Measurements from ENCODE around the gene STXBP1.
"Not testable (repeated sequence)": the region's sequence is repeated elsewhere in the genome, so short reads cannot be mapped to it uniquely, and the experiment has no call there.

The STXBP1 gene

GRCh38 chr9:127613583-127613954 lies 1.5 kb downstream of the STXBP1 start:
- Histone ChIP-seq H3K27me3 (ENCODE audit: insufficient read depth, poor library complexity, severe bottlenecking) (no peaks in the 10 kb centered on the region), H3K4me3 (ENCODE audit: severe bottlenecking) (peak overlapping the region; percentile 60), H3K27ac (ENCODE audit: poor library complexity, severe bottlenecking) (peak overlapping the region; percentile 44), H3K9me3 (ENCODE audit: severe bottlenecking) (no peaks in the 10 kb centered on the region), H3K36me3 (ENCODE audit: low read depth) (no peaks in the 10 kb centered on the region), H3K4me1 (ENCODE audit: insufficient read depth, poor library complexity, severe bottlenecking) (no peaks in the 10 kb centered on the region)
- DNase-seq (ENCODE audit: low spot score) (no peak), ATAC-seq (ENCODE audit: low read depth) (no peak)
- no peak for TF ChIP-seq CTCF (IDR thresholded peaks at IDR 0.05; ENCODE audit: poor library complexity, severe bottlenecking)

DNA sequence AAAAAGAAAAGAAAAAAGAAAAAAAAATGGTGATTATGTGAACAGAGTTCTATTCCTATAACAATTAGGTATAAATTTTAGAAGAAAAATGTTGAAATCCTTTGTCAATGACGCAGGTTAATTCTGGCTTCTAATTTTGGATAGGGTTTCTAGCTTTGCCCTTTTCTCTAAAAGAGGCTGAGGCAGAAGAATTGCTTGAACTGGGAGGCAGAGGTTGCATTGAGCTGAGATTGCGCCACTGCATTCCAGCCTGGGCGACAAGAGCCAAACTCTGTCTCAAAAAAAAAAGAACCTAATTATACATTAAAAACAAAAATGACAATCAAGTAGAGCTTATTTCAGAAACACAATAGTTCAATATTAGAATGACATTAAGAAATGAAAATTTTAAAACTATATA lies 2.9 kb downstream of the STXBP1 start:
- TF ChIP-seq CTCF (IDR thresholded peaks at IDR 0.05; ENCODE audit: poor library complexity, severe bottlenecking): no peak
- no peak overlapping the region for H3K27ac ChIP-seq (ENCODE audit: poor library complexity, severe bottlenecking)
- no peak for DNase-seq (ENCODE audit: low spot score)
- no peaks in the 10 kb centered on the region for H3K27me3 ChIP-seq (ENCODE audit: insufficient read depth, poor library complexity, severe bottlenecking)
- no peaks in the 10 kb centered on the region for H3K36me3 ChIP-seq (ENCODE audit: low read depth)
- no peak for ATAC-seq (ENCODE audit: low read depth)
- H3K4me1 ChIP-seq (ENCODE audit: insufficient read depth, poor library complexity, severe bottlenecking): no peaks in the 10 kb centered on the region
- H3K9me3 ChIP-seq (ENCODE audit: severe bottlenecking): no peaks in the 10 kb centered on the region
- H3K4me3 ChIP-seq (ENCODE audit: severe bottlenecking): no peak overlapping the region

DNA sequence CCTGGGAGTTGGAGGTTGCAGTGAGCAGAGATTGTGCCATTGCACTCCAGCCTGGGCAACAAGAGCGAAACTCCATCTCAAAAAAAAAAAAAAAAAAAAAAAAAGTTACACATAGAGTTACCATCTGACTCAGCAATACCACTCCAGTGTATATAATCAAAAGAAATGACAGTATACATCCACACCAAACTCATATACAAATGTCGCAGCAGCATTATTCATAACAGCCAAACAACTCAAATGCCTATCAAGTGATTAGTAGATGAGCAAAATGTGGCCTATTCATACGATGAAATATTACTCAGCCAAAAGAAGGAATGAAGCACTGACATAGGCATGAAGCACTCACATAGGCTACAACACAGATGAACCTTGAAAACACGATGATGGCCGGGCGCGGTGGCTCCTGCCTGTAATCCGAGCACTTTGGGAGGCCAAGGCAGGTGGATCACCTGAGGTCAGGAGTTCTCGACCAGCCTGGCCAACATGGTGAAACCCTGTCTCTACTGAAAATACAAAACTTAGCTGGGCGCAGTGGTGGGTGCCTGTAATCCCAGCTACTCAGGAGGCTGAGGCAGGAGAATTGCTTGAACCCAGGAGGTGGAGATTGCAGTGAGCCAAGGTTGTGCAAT lies 9.4 kb downstream of the STXBP1 start:
- not testable (repeated sequence) for DNase-seq (ENCODE audit: low spot score); H3K4me1 ChIP-seq (ENCODE audit: insufficient read depth, poor library complexity, severe bottlenecking); H3K27ac ChIP-seq (ENCODE audit: poor library complexity, severe bottlenecking); H3K27me3 ChIP-seq (ENCODE audit: insufficient read depth, poor library complexity, severe bottlenecking); H3K36me3 ChIP-seq (ENCODE audit: low read depth); H3K4me3 ChIP-seq (ENCODE audit: severe bottlenecking); H3K9me3 ChIP-seq (ENCODE audit: severe bottlenecking)
- peak; percentile 46; the same call in 1 of the 3 replicates for ATAC-seq (ENCODE audit: low read depth)

DNA sequence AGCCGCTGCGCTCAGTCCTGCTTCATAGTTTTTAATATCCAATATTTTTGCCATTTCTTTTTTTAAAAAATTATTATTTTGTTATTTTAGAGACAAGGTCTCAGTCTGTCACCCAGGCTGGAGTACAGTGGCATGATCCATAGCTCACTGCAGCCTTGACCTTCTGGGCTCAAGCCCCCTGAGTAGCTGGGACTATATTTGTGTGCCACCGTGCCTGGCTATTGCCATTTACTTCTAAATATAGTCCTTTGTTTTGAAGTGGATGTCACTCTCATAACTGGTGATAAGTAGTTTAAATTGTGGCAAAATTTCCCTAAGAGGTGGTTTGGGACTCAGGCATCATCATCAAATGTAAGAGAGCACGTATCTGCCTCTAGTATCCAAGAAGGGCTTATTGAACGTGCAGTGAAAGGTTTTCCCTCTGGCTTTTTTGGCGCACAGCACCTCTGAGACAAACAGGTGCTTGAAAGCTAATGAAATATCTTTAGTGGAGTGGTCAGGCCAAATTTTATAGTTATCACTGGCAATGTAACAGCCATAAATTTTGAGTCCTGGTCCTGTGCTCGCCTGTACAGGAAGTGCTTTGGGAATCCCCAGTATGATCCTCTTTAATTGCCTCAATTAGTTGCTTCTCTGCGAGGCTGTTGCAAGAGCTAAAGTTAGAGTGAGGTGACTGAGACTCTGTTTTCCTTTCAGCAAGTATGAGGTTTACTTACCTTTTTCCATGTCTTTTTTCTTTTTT lies 14.8 kb downstream of the STXBP1 start:
- no peaks in the 10 kb centered on the region for H3K4me1 ChIP-seq (ENCODE audit: insufficient read depth, poor library complexity, severe bottlenecking)
- TF ChIP-seq CTCF (IDR thresholded peaks at IDR 0.05; ENCODE audit: poor library complexity, severe bottlenecking): no peak
- no peaks in the 10 kb centered on the region for H3K9me3 ChIP-seq (ENCODE audit: severe bottlenecking)
- no peak overlapping the region for H3K27ac ChIP-seq (ENCODE audit: poor library complexity, severe bottlenecking)
- ATAC-seq (ENCODE audit: low read depth): no peak
- H3K27me3 ChIP-seq (ENCODE audit: insufficient read depth, poor library complexity, severe bottlenecking): no peaks in the 10 kb centered on the region
- no peaks in the 10 kb centered on the region for H3K36me3 ChIP-seq (ENCODE audit: low read depth)
- no peak overlapping the region for H3K4me3 ChIP-seq (ENCODE audit: severe bottlenecking)
- DNase-seq (ENCODE audit: low spot score): no peak

GRCh38 chr9:127627494-127627855 lies 15.4 kb downstream of the STXBP1 start:
- no peak for DNase-seq (ENCODE audit: low spot score)
- Histone ChIP-seq H3K27ac (ENCODE audit: poor library complexity, severe bottlenecking) (no peak overlapping the region), H3K4me3 (ENCODE audit: severe bottlenecking) (no peak overlapping the region), H3K27me3 (ENCODE audit: insufficient read depth, poor library complexity, severe bottlenecking) (no peaks in the 10 kb centered on the region), H3K4me1 (ENCODE audit: insufficient read depth, poor library complexity, severe bottlenecking) (no peaks in the 10 kb centered on the region), H3K36me3 (ENCODE audit: low read depth) (no peaks in the 10 kb centered on the region), H3K9me3 (ENCODE audit: severe bottlenecking) (no peaks in the 10 kb centered on the region)
- TF ChIP-seq CTCF (IDR thresholded peaks at IDR 0.05; ENCODE audit: poor library complexity, severe bottlenecking): no peak
- ATAC-seq (ENCODE audit: low read depth): no peak
